ENCODE results near the gene RABGGTA. TPM values are rescaled to one million over a fixed set of nuclear protein-coding genes. Genes with fewer than 3 reads are reported as not detected.

The RABGGTA gene
- polyA plus RNA-seq, 2 of the 4 experiments (the other 2 are of a cell fraction): 18.6 to 21.9 TPM

DNA sequence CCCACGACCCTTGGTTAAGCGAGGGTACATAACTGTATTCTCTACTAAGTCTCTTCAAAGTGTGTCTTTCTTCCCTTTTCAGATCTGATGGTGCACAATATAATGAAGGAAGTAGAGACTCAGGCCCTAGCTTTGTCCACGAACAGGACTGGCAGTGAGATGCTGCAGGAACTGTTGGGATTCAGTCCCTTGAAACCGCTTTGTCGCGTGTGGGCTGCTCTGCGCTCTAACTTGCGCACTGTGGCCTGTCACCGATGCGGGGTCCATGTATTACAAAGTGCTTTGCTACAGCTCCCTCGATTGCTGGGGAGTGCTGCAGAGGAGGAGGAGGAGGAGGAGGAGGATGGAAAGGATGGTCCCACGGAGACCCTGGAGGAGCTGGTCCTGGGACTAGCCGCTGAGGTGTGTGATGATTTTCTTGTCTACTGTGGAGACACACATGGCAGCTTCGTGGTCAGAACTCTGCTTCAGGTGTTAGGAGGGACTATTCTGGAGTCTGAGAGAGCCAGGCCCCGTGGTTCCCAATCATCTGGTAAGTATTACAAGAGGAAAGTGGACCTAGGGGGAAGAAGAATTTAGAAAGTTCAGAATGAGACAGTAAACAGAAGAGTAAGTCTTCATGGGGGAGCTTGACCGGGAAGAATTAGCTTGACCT, 29.1 kb upstream of the RABGGTA start (continued):
- TF ChIP-seq RAD21 (conservative IDR thresholded peaks at IDR 0.05 in 1 of 2, IDR thresholded peaks at IDR 0.05 in 1 of 2): no peak
- TF ChIP-seq ESRRA (IDR thresholded peaks at IDR 0.05; ENCODE audit: borderline replicate concordance, low read length): no peak
- TF ChIP-seq GATA3 (IDR thresholded peaks at IDR 0.05; ENCODE audit: borderline replicate concordance): no peak

DNA sequence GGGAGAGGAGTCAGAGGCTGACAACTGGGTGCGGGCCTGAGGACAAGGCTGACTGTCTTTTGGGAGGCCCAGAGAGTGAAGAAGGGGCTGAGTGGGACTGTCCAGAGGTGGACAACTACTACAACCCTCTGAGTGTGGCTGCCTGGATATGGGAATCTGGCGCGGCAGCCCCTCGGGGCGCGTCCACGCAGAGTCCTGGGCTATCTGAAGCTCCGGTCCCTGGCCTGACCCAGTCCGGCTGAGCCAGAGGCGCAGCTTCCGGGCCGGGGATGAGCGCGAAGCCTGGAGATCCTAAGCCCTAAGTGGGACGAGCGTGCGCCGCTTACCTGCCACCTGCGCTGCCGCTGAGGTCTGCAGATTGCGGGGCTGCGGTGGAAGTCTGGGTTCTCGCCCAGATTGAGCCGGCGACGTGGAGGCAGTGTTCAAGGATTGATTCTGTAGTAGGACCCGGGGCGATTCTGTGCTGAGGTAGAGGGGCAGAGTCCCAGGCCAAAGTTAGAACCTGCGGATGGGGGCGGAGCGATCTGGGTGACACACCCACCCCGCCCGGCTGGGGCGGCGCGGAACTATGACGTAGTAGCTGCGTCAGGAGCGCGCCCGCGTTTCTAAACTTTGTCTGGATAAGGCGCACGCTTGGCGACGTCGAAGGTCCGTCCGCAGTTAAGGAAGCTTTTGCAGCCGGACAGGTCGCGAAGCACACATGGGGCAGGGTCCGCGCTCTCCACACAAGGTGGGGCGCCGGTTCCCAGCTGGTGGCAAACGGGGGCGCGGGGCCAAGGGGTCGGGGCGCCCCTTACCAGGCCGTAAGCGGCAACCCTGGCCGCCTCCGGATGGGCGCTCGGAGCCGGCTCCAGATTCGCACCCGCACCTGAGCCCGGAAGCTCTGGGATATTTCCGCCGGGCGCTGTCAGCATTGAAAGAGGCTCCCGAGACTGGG, 28.1 kb upstream of the RABGGTA start, which contains the start of the genes DHRS1 and NOP9:
Gene DHRS1, minus strand, starts transcription at position 526 of the 937 bp plus-strand sequence. CDS start 674 bp downstream, outside the sequence.
Gene NOP9, plus strand, starts transcription at position 596 of the 937 bp plus-strand sequence. Its CDS starts 105 bp downstream, at position 701.
- peaks cover 15% of the 10 kb centered on the region; the same call in 2 of the 3 replicates for H3K4me1 ChIP-seq
- DNase-seq (ENCODE audit: low read depth in 1 of 2, low spot score in 1 of 2): peak; percentile 87 to 91
- no peaks in the 10 kb centered on the region for H3K9me3 ChIP-seq
- peak within 1 kb of the TSS; percentile 82 to 92 for H3K27ac ChIP-seq
- WGBS (ENCODE audit: missing lambda C conversion rate): 2% methylated on average over 26 of the region's 75 CpGs
- peak within 1 kb of the TSS; percentile 81 for H3K4me2 ChIP-seq
- CTCF ChIA-PET: interaction anchor here (0.9 to 46.6 kb wide), 8 partner anchors 11 to 130 kb away, joined by 3 to 1142 read pairs (median 70); partner anchors contain the start of genes CBLN3, CIDEB, KHNYN and LTB4R
- peak within 1 kb of the TSS; percentile 81 for H3K4me3 ChIP-seq
- POLR2A ChIA-PET: interaction anchor here (1.0 to 3.4 kb wide), 8 partner anchors 8 to 132 kb away, joined by 4 to 53 read pairs (median 6); partner anchors contain the start of genes CHMP4A, CIDEB, KHNYN and RABGGTA
- no peak for FAIRE-seq
- ATAC-seq: peak; percentile 62 to 82
- no peak for TF ChIP-seq ZFP36 (IDR thresholded peaks at IDR 0.05; ENCODE audit: borderline replicate concordance, partially characterized antibody)
- TF ChIP-seq MAZ (IDR thresholded peaks at IDR 0.05; ENCODE audit: borderline replicate concordance, low read depth, low read length): peak; percentile 45; the same call in 1 of the 2 replicates
- TF ChIP-seq, protein P1, sequence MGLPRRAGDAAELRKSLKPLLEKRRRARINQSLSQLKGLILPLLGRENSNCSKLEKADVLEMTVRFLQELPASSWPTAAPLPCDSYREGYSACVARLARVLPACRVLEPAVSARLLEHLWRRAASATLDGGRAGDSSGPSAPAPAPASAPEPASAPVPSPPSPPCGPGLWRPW (IDR thresholded peaks at IDR 0.05): no peak
- no peak for TF ChIP-seq RCOR1 (IDR thresholded peaks at IDR 0.05; ENCODE audit: low read depth, low read length)
- no peak for TF ChIP-seq SMC3 (IDR thresholded peaks at IDR 0.05)
- TF ChIP-seq, protein P2, sequence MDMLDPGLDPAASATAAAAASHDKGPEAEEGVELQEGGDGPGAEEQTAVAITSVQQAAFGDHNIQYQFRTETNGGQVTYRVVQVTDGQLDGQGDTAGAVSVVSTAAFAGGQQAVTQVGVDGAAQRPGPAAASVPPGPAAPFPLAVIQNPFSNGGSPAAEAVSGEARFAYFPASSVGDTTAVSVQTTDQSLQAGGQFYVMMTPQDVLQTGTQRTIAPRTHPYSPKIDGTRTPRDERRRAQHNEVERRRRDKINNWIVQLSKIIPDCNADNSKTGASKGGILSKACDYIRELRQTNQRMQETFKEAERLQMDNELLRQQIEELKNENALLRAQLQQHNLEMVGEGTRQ (IDR thresholded peaks at IDR 0.05): no peak
- TF ChIP-seq RNF2 (IDR thresholded peaks at IDR 0.05; ENCODE audit: borderline replicate concordance, low read depth): no peak
- no peak for TF ChIP-seq NPAS2 (CRISPR knock-in tag; IDR thresholded peaks at IDR 0.05; ENCODE audit: borderline replicate concordance)
- TF ChIP-seq, protein P3, sequence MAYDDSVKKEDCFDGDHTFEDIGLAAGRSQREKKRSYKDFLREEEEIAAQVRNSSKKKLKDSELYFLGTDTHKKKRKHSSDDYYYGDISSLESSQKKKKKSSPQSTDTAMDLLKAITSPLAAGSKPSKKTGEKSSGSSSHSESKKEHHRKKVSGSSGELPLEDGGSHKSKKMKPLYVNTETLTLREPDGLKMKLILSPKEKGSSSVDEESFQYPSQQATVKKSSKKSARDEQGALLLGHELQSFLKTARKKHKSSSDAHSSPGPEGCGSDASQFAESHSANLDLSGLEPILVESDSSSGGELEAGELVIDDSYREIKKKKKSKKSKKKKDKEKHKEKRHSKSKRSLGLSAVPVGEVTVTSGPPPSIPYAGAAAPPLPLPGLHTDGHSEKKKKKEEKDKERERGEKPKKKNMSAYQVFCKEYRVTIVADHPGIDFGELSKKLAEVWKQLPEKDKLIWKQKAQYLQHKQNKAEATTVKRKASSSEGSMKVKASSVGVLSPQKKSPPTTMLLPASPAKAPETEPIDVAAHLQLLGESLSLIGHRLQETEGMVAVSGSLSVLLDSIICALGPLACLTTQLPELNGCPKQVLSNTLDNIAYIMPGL (CRISPR knock-in tag; IDR thresholded peaks at IDR 0.05; ENCODE audit: borderline replicate concordance): no peak
- no peak for TF ChIP-seq FOXS1 (CRISPR knock-in tag; IDR thresholded peaks at IDR 0.05)
- TF ChIP-seq RFX5 (IDR thresholded peaks at IDR 0.05): 0 out of 2 replicates have a peak, but pooled peaks have one; percentile 23
- TF ChIP-seq MYC (IDR thresholded peaks at IDR 0.05; ENCODE audit: borderline replicate concordance, low read length): peak; percentile 55; the same call in 1 of the 2 replicates
- TF ChIP-seq MAFK (IDR thresholded peaks at IDR 0.05; ENCODE audit: partially characterized antibody): no peak
- peak; percentile 45 to 74; a peak in 2 of 5 replicates for TF ChIP-seq JUN (IDR thresholded peaks at IDR 0.05)
- no peak for TF ChIP-seq HOXB13 (CRISPR knock-in tag; IDR thresholded peaks at IDR 0.05; ENCODE audit: low read depth)
- no peak for TF ChIP-seq CBX2 (IDR thresholded peaks at IDR 0.05; ENCODE audit: borderline replicate concordance, low read depth)
- no peak for TF ChIP-seq HOXB5 (CRISPR knock-in tag; IDR thresholded peaks at IDR 0.05)
- TF ChIP-seq BHLHE40 (IDR thresholded peaks at IDR 0.05; ENCODE audit: low read depth, low read length): no peak
- no peak for TF ChIP-seq RARB (CRISPR knock-in tag; IDR thresholded peaks at IDR 0.05)
- no peak for TF ChIP-seq FOSB (CRISPR knock-in tag; IDR thresholded peaks at IDR 0.05)
- TF ChIP-seq RAD21 (conservative IDR thresholded peaks at IDR 0.05 in 1 of 2, IDR thresholded peaks at IDR 0.05 in 1 of 2): no peak
- TF ChIP-seq ZNF302 (CRISPR knock-in tag; IDR thresholded peaks at IDR 0.05): no peak
- TF ChIP-seq, protein P4, sequence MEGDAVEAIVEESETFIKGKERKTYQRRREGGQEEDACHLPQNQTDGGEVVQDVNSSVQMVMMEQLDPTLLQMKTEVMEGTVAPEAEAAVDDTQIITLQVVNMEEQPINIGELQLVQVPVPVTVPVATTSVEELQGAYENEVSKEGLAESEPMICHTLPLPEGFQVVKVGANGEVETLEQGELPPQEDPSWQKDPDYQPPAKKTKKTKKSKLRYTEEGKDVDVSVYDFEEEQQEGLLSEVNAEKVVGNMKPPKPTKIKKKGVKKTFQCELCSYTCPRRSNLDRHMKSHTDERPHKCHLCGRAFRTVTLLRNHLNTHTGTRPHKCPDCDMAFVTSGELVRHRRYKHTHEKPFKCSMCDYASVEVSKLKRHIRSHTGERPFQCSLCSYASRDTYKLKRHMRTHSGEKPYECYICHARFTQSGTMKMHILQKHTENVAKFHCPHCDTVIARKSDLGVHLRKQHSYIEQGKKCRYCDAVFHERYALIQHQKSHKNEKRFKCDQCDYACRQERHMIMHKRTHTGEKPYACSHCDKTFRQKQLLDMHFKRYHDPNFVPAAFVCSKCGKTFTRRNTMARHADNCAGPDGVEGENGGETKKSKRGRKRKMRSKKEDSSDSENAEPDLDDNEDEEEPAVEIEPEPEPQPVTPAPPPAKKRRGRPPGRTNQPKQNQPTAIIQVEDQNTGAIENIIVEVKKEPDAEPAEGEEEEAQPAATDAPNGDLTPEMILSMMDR (IDR thresholded peaks at IDR 0.05): no peak
- no peak for TF ChIP-seq FOSL2 (IDR thresholded peaks at IDR 0.05)
- TF ChIP-seq FOSL2 (CRISPR knock-in tag; IDR thresholded peaks at IDR 0.05): peak; percentile 40; the same call in 1 of the 2 replicates
- no peak for TF ChIP-seq HOXA7 (CRISPR knock-in tag; IDR thresholded peaks at IDR 0.05)
- TF ChIP-seq, protein P5, sequence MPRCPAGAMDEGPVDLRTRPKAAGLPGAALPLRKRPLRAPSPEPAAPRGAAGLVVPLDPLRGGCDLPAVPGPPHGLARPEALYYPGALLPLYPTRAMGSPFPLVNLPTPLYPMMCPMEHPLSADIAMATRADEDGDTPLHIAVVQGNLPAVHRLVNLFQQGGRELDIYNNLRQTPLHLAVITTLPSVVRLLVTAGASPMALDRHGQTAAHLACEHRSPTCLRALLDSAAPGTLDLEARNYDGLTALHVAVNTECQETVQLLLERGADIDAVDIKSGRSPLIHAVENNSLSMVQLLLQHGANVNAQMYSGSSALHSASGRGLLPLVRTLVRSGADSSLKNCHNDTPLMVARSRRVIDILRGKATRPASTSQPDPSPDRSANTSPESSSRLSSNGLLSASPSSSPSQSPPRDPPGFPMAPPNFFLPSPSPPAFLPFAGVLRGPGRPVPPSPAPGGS (IDR thresholded peaks at IDR 0.05): 0 out of 3 replicates have a peak, but pooled peaks have one; percentile 49
- no peak for TF ChIP-seq HEYL (CRISPR knock-in tag; IDR thresholded peaks at IDR 0.05)
- no peak for TF ChIP-seq TFCP2L1 (CRISPR knock-in tag; IDR thresholded peaks at IDR 0.05)
